ENCODE data around the gene CHI3L2.

Gene CHI3L2

GRCh38 chr1:111227434-111227833, at the start of gene CHI3L2:
TSS of gene CHI3L2 (plus strand) at chr1:111227713. CDS start at chr1:111227730, 17 bp downstream.
- no peak for DNase-seq

- DNase-seq: no peak
Observed at GRCh38 chr1:111179968-111180533, 47.5 kb upstream of the CHI3L2 start.

- no peak for DNase-seq
Observed at GRCh38 chr1:111182052-111182451, 45.5 kb upstream of the CHI3L2 start.

- DNase-seq: no peak
Observed at GRCh38 chr1:111183308-111184069, 44.0 kb upstream of the CHI3L2 start.

- no peak for DNase-seq
Observed at GRCh38 chr1:111184663-111185062, 42.9 kb upstream of the CHI3L2 start.

GRCh38 chr1:111190931-111191451, 36.5 kb upstream of the CHI3L2 start:
- DNase-seq: no peak

- no peak for DNase-seq
Observed at GRCh38 chr1:111191496-111191895, 36.0 kb upstream of the CHI3L2 start.

- no peak for DNase-seq
Observed at GRCh38 chr1:111192074-111192473, 35.4 kb upstream of the CHI3L2 start.

GRCh38 chr1:111192658-111193519, 34.6 kb upstream of the CHI3L2 start:
- no peak for DNase-seq

- no peak for DNase-seq
Observed at GRCh38 chr1:111193712-111194480, 33.6 kb upstream of the CHI3L2 start.

- DNase-seq: no peak
Observed at GRCh38 chr1:111195002-111195684, 32.4 kb upstream of the CHI3L2 start.

GRCh38 chr1:111196213-111196612, 31.3 kb upstream of the CHI3L2 start:
- no peak for DNase-seq

- peak; percentile 67 to 70 for DNase-seq
Observed at GRCh38 chr1:111197598-111198284, 29.8 kb upstream of the CHI3L2 start.

- DNase-seq: no peak
Observed at GRCh38 chr1:111198836-111199235, 28.7 kb upstream of the CHI3L2 start.

GRCh38 chr1:111199329-111199728, 28.2 kb upstream of the CHI3L2 start:
- DNase-seq: no peak

- peak; percentile 54 to 71 for DNase-seq
Observed at GRCh38 chr1:111199881-111200801, 27.4 kb upstream of the CHI3L2 start, which contains the start of gene DENND2D. TSS of gene DENND2D (minus strand) at chr1:111200646. CDS start at chr1:111200459, 187 bp downstream.

- DNase-seq: no peak
Observed at GRCh38 chr1:111200802-111201161, 26.7 kb upstream of the CHI3L2 start.

GRCh38 chr1:111201275-111202090, 26.0 kb upstream of the CHI3L2 start:
- no peak for DNase-seq

GRCh38 chr1:111202366-111202706, 25.2 kb upstream of the CHI3L2 start:
- no peak for DNase-seq

Data from CD4-positive, alpha-beta T cell treated with Interleukin-1 beta for 1 hour (primary cell).